SU-DHL-6 (cell line): ENCODE data around the gene RGS6.

Experiments
- H2AFZ ChIP-seq: fragments of 200-600 bp; sonication (generic); 2 replicates; pipeline ENCODE4 v1.6.1; 2014; ENCODE audit warnings: low read depth, mild to moderate bottlenecking, moderate library complexity, mixed read lengths, antibody characterized with exemption, low read length; ENCODE audit not compliant: severe bottlenecking
- H3F3A ChIP-seq: fragments of 200-600 bp; shearing (Covaris generic); 2 replicates; pipeline ENCODE4 v1.6.0; 2016; ENCODE audit warnings: antibody characterized with exemption, mild to moderate bottlenecking; ENCODE audit not compliant: insufficient read depth
- H3K27ac ChIP-seq: fragments of 200-600 bp; sonication (generic); 2 replicates; pipeline ENCODE4 v1.5.1; 2016; ENCODE audit warnings: low read depth, mild to moderate bottlenecking, low read length, moderate library complexity, mixed read lengths
- H3K27me3 ChIP-seq: fragments of 200-600 bp; sonication (generic), shearing (Covaris generic); 2 replicates; pipeline ENCODE4 v1.6.0; 2014; ENCODE audit warnings: mild to moderate bottlenecking, low read length
- H3K36me3 ChIP-seq: fragments of 200-600 bp; sonication (generic); 2 replicates; pipeline ENCODE4 v1.6.1; 2014; ENCODE audit warnings: mild to moderate bottlenecking, low read length, mixed read lengths
- H3K4me2 ChIP-seq: fragments of 300-600, 200-600 bp; shearing (Covaris generic), sonication (generic); 2 replicates; pipeline ENCODE4 v1.6.0; 2014; ENCODE audit warnings: low read length, low read depth, mild to moderate bottlenecking; ENCODE audit not compliant: poor library complexity, severe bottlenecking
- H3K4me3 ChIP-seq: fragments of 200-600 bp; sonication (generic); 2 replicates; pipeline ENCODE4 v1.5.1; 2014; ENCODE audit warnings: antibody characterized with exemption, low read length, mild to moderate bottlenecking, mixed read lengths; ENCODE audit not compliant: insufficient read depth, poor library complexity, severe bottlenecking
- H3K79me2 ChIP-seq: fragments of 200-600 bp; sonication (generic); 2 replicates; pipeline ENCODE4 v1.6.1; 2014; ENCODE audit warnings: mild to moderate bottlenecking, low read length, moderate library complexity; ENCODE audit not compliant: insufficient read depth
- H3K9ac ChIP-seq: fragments of 200-600 bp; sonication (generic); 2 replicates; pipeline ENCODE4 v1.7.0; 2014; ENCODE audit warnings: mild to moderate bottlenecking, low read length
- H3K9me2 ChIP-seq: fragments of 200-600 bp; sonication (generic); replicated peaks from 2 replicates; pipeline ENCODE4 v1.6.1; 2014; ENCODE audit warnings: low read length; ENCODE audit not compliant: insufficient read depth
- H3K9me3 ChIP-seq: fragments of 200-600 bp; sonication (generic); 2 replicates; pipeline ENCODE4 v1.6.1; 2014; ENCODE audit warnings: low read length, mixed read lengths; ENCODE audit not compliant: insufficient read depth
- H4K20me1 ChIP-seq: fragments of 200-600 bp; sonication (generic); 2 replicates; pipeline ENCODE4 v1.6.1; 2014; ENCODE audit warnings: low read depth, mild to moderate bottlenecking, antibody characterized with exemption, low read length, moderate library complexity, mixed read lengths
- CTCF ChIP-seq: fragments of 200-600 bp; sonication (generic); IDR thresholded peaks from one replicate; pipeline ENCODE4 v1.5.1; 2017; ENCODE audit warnings: antibody characterized with exemption, mild to moderate bottlenecking, low read length, moderate library complexity; ENCODE audit not compliant: insufficient read depth, poor library complexity, severe bottlenecking
- EZH2phosphoT487 ChIP-seq: fragments of 200-600 bp; sonication (generic), shearing (Covaris generic); conservative IDR thresholded peaks from 2 replicates; pipeline ENCODE4 v1.6.1; 2018; ENCODE audit warnings: mild to moderate bottlenecking, antibody characterized with exemption, low read length, moderate library complexity, mixed read lengths

RGS6 gene

GRCh38 chr14:72000907-72001306 is 68.7 kb downstream of the RGS6 start:
- H3F3A ChIP-seq: no peaks in the 10 kb centered on the region
- no peaks in the 10 kb centered on the region for H3K9me3 ChIP-seq
- TF ChIP-seq EZH2phosphoT487: no peak
- TF ChIP-seq CTCF: no peak
- no peaks in the 10 kb centered on the region for H3K27me3 ChIP-seq
- H2AFZ ChIP-seq: no peak overlapping the region
- H3K36me3 ChIP-seq: no peaks in the 10 kb centered on the region
- no peaks in the 10 kb centered on the region for H3K79me2 ChIP-seq
- no peak overlapping the region for H3K9ac ChIP-seq
- H3K4me2 ChIP-seq: no peak overlapping the region
- H4K20me1 ChIP-seq: no peaks in the 10 kb centered on the region
- H3K4me3 ChIP-seq: no peak overlapping the region
- H3K9me2 ChIP-seq: no peaks in the 10 kb centered on the region; the same call in 1 of the 2 replicates
- no peak overlapping the region for H3K27ac ChIP-seq

- Histone ChIP-seq H3K36me3 (no peaks in the 10 kb centered on the region), H3F3A (no peaks in the 10 kb centered on the region), H3K9me3 (no peaks in the 10 kb centered on the region), H3K27ac (no peak overlapping the region), H3K79me2 (no peaks in the 10 kb centered on the region), H3K9ac (no peak overlapping the region), H4K20me1 (no peaks in the 10 kb centered on the region), H3K4me2 (no peak overlapping the region), H3K9me2 (no peaks in the 10 kb centered on the region; the same call in 1 of the 2 replicates), H3K27me3 (no peaks in the 10 kb centered on the region), H3K4me3 (no peak overlapping the region), H2AFZ (no peak overlapping the region)
- TF ChIP-seq EZH2phosphoT487 (no peak), CTCF (no peak)
Observed at GRCh38 chr14:72002731-72003130, 70.5 kb downstream of the RGS6 start.

DNA sequence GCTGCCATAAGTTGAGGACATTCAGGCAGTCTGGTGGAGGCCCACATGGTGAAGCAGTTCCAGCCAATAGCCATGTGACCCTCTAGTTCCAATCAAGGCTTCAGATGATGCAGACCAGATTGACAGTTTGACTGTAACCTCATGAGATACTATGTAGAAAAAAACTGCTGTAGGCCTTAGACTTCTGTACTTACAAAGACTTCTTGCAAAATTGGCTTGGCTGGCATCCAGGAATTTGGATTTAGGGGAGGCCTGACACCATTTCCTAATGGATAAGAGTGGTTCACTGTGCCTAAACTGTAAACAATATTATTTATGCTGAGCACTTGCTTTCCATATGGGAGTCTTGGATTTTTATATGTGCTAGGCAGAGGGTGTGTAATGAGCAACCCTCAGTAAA is 76.4 kb downstream of the RGS6 start:
- Histone ChIP-seq H4K20me1 (no peaks in the 10 kb centered on the region), H3K79me2 (no peaks in the 10 kb centered on the region), H3K4me3 (no peak overlapping the region), H3K27ac (no peak overlapping the region), H3K9me2 (no peaks in the 10 kb centered on the region), H3K9me3 (no peaks in the 10 kb centered on the region), H2AFZ (no peak overlapping the region), H3K4me2 (no peak overlapping the region), H3K9ac (no peak overlapping the region), H3K27me3 (no peaks in the 10 kb centered on the region), H3F3A (no peaks in the 10 kb centered on the region), H3K36me3 (no peaks in the 10 kb centered on the region)
- no peak for TF ChIP-seq EZH2phosphoT487
- no peak for TF ChIP-seq CTCF
